ENCODE measurements around the gene MAPK12.

The MAPK12 gene

GRCh38 chr22:50261615-50262459, at the start of gene MAPK12:
TSS of gene MAPK12 (minus strand) at chr22:50261683. CDS start at chr22:50261509, 174 bp downstream.
- no peaks in the 10 kb centered on the region for H3K36me3 ChIP-seq (ENCODE audit: control insufficient read depth, insufficient read depth, low read length)
- H3K4me1 ChIP-seq (ENCODE audit: control insufficient read depth, insufficient read depth, low read length), result peaks cover under 1% of the 10 kb centered on the region
- H3K4me3 ChIP-seq (ENCODE audit: low read length), result peak within 1 kb of the TSS; percentile 32
- no peak within 1 kb of the TSS for H3K27ac ChIP-seq (ENCODE audit: low read depth, low read length)
- no peak within 1 kb of the TSS for H3K9ac ChIP-seq (ENCODE audit: low read length)
- peaks cover 29% of the 10 kb centered on the region for H3K27me3 ChIP-seq (ENCODE audit: control insufficient read depth, insufficient read depth, low read length)

DNA sequence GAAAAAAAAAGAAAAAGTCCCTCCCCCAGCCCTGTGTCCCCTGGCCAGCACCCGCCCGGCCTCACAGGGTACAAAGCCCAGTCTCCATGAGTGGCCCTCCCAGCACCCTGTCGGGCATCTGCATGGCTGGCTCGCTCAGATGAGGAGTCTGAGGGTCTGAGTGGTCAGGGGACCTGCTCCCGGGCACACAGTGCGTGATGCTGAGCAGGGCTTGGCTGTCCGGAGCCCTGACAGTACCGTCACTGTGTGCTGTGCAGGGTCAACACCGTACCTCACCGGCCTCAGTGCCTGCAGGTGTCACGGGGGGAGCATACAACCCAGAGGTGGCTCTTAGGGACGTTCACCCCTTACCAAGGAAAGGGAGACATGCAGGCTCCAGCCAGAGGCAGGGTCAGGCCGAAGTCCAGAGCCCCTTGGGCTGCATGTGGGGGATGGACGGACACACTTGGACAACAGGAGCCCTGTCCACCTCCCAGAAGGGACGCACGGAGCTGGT, 49.5 kb upstream of the MAPK12 start:
- Histone ChIP-seq H3K27ac (ENCODE audit: low read depth, low read length) (no peak overlapping the region), H3K4me1 (ENCODE audit: control insufficient read depth, insufficient read depth, low read length) (peaks cover 5% of the 10 kb centered on the region), H3K4me3 (ENCODE audit: low read length) (no peak overlapping the region), H3K36me3 (ENCODE audit: control insufficient read depth, insufficient read depth, low read length) (no peaks in the 10 kb centered on the region), H3K27me3 (ENCODE audit: control insufficient read depth, insufficient read depth, low read length) (no peaks in the 10 kb centered on the region), H3K9ac (ENCODE audit: low read length) (no peak overlapping the region)

- Histone ChIP-seq H3K4me3 (ENCODE audit: low read length) (no peak overlapping the region), H3K9ac (ENCODE audit: low read length) (no peak overlapping the region), H3K4me1 (ENCODE audit: control insufficient read depth, insufficient read depth, low read length) (peaks cover 9% of the 10 kb centered on the region), H3K27ac (ENCODE audit: low read depth, low read length) (no peak overlapping the region), H3K36me3 (ENCODE audit: control insufficient read depth, insufficient read depth, low read length) (no peaks in the 10 kb centered on the region), H3K27me3 (ENCODE audit: control insufficient read depth, insufficient read depth, low read length) (no peaks in the 10 kb centered on the region)
Measured at GRCh38 chr22:50310031-50310722, 48.7 kb upstream of the MAPK12 start.

DNA sequence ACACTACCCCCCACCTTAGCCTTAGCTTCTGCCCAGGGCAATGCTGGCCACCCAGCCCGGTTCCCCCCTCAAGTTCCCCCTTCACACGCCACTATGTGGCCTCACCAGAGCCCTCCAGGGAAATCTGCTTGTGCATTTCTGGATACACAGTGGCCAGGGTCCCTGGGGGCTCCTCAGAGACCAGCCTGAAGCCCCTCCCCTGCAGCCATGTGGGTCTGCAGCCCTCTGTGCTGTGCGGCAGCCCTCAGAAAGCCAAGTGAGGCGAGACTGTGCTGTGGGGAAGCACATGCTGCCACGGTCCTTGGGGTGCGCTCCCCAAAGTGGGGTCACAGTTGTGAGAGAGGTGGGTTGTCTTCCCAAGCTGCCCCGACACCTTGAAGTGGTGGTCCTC, 48.1 kb upstream of the MAPK12 start:
- H3K4me1 ChIP-seq (ENCODE audit: control insufficient read depth, insufficient read depth, low read length), result peaks cover 14% of the 10 kb centered on the region
- no peak overlapping the region for H3K9ac ChIP-seq (ENCODE audit: low read length)
- H3K4me3 ChIP-seq (ENCODE audit: low read length), result no peak overlapping the region
- no peaks in the 10 kb centered on the region for H3K36me3 ChIP-seq (ENCODE audit: control insufficient read depth, insufficient read depth, low read length)
- H3K27ac ChIP-seq (ENCODE audit: low read depth, low read length), result no peak overlapping the region
- no peaks in the 10 kb centered on the region for H3K27me3 ChIP-seq (ENCODE audit: control insufficient read depth, insufficient read depth, low read length)

- Histone ChIP-seq H3K9ac (ENCODE audit: low read length) (no peak overlapping the region), H3K4me1 (ENCODE audit: control insufficient read depth, insufficient read depth, low read length) (peaks cover 18% of the 10 kb centered on the region), H3K4me3 (ENCODE audit: low read length) (no peak overlapping the region), H3K36me3 (ENCODE audit: control insufficient read depth, insufficient read depth, low read length) (no peaks in the 10 kb centered on the region), H3K27ac (ENCODE audit: low read depth, low read length) (peak overlapping the region; percentile 83), H3K27me3 (ENCODE audit: control insufficient read depth, insufficient read depth, low read length) (no peaks in the 10 kb centered on the region)
Measured at GRCh38 chr22:50308986-50309600, 47.6 kb upstream of the MAPK12 start.

GRCh38 chr22:50308597-50308935, 47.1 kb upstream of the MAPK12 start:
- H3K4me1 ChIP-seq (ENCODE audit: control insufficient read depth, insufficient read depth, low read length), result peaks cover 23% of the 10 kb centered on the region
- H3K4me3 ChIP-seq (ENCODE audit: low read length), result no peak overlapping the region
- no peaks in the 10 kb centered on the region for H3K36me3 ChIP-seq (ENCODE audit: control insufficient read depth, insufficient read depth, low read length)
- H3K27ac ChIP-seq (ENCODE audit: low read depth, low read length), result peak overlapping the region; percentile 83
- no peak overlapping the region for H3K9ac ChIP-seq (ENCODE audit: low read length)
- no peaks in the 10 kb centered on the region for H3K27me3 ChIP-seq (ENCODE audit: control insufficient read depth, insufficient read depth, low read length)

GRCh38 chr22:50307890-50308596, 46.6 kb upstream of the MAPK12 start:
- no peaks in the 10 kb centered on the region for H3K27me3 ChIP-seq (ENCODE audit: control insufficient read depth, insufficient read depth, low read length)
- H3K4me3 ChIP-seq (ENCODE audit: low read length), result peak overlapping the region; percentile 21
- H3K36me3 ChIP-seq (ENCODE audit: control insufficient read depth, insufficient read depth, low read length), result no peaks in the 10 kb centered on the region
- peak overlapping the region; percentile 49 for H3K9ac ChIP-seq (ENCODE audit: low read length)
- H3K27ac ChIP-seq (ENCODE audit: low read depth, low read length), result peak overlapping the region; percentile 83
- peaks cover 28% of the 10 kb centered on the region for H3K4me1 ChIP-seq (ENCODE audit: control insufficient read depth, insufficient read depth, low read length)

DNA sequence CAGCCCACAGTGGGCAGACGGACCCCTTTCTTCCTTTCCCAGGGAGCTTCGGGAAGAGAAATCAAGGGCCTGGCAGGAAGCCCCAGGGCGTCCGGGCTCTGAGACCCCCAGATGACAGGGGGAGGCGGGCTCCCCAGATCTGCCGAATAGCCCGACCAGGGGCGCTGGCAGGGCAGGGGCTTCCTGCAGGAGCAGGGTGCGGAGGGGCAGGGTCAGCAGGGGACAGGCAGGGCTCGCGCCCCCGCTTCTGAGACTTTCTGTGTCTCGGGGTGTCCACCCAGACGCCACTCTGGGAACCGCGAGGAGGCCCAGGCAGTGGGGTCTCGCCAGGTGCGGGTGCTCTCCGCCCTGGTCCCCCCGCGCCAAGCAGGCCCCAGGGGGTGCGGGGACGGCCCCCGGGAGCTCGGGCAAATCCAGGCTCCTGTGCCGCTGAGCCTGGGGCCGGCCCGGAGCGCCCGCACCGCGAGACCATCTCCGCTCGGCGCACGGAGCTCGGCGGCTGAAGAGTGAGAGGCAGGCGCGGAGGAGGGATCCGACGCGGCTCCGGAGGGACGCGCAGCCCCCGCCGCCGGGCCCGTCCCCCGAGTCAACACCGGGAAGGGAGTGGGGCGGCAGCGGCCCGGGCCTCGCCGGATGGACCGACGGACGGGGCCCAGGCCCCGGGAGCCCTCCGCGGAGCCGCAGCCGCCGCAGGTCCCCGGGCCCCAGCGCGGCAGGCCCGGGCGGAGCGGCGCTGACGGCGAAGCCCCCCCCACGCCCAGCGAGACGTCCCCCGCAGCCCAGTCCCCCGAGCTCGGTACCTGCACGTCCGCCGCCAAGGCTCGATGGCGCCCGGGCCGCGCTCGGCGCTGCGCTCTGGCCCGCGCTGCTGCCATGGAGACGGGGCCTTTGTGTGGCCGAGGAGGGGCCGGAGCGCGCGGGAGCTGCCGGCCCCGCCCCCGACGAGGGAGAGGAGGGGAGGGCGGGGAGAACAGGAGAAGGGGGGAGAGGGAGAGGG, 45.6 kb upstream of the MAPK12 start, which contains the start of gene PLXNB2:
TSS of gene PLXNB2 (minus strand) at position 894 of the 997 bp plus-strand sequence. CDS start 17,062 bp downstream, outside the sequence.
- H3K27me3 ChIP-seq (ENCODE audit: control insufficient read depth, insufficient read depth, low read length), result no peaks in the 10 kb centered on the region
- H3K4me1 ChIP-seq (ENCODE audit: control insufficient read depth, insufficient read depth, low read length), result peaks cover 37% of the 10 kb centered on the region
- peak within 1 kb of the TSS; percentile 84 for H3K4me3 ChIP-seq (ENCODE audit: low read length)
- no peaks in the 10 kb centered on the region for H3K36me3 ChIP-seq (ENCODE audit: control insufficient read depth, insufficient read depth, low read length)
- H3K9ac ChIP-seq (ENCODE audit: low read length), result peak within 1 kb of the TSS; percentile 50
- peak within 1 kb of the TSS; percentile 94 for H3K27ac ChIP-seq (ENCODE audit: low read depth, low read length)

DNA sequence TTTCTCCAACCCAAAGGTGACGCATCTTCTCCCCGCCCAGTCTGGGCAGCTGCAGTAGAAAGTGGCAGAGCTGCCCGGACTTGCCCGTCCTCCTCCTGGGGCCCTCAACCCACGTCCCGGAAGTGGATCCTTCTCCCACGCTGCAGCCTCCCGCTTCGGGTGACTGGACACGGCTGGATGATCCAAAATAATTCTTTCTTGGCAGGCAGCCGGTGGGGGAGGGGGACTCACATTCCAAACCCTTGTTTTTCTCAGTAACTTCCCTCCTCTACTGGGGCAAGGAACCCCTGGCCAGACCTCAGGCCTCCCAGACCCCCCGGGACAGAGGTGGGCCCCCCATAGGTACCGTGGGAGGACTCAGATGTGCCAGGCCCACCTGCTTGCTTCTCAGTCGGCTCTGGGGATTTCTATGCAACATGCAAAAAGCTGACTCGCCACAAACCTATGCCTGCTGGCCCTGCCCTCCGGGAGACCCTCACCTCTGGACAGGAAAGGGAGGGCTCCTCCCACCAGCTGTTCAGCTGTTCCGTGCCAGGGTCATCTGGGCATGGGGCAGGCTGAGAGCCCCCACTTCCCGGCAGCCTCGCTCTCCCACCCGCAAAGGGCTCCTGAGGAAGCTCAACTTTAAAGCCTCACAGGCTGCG, 44.6 kb upstream of the MAPK12 start:
- Histone ChIP-seq H3K4me1 (ENCODE audit: control insufficient read depth, insufficient read depth, low read length) (peaks cover 41% of the 10 kb centered on the region), H3K36me3 (ENCODE audit: control insufficient read depth, insufficient read depth, low read length) (no peaks in the 10 kb centered on the region), H3K9ac (ENCODE audit: low read length) (peak overlapping the region; percentile 50), H3K27me3 (ENCODE audit: control insufficient read depth, insufficient read depth, low read length) (no peaks in the 10 kb centered on the region), H3K4me3 (ENCODE audit: low read length) (peak overlapping the region; percentile 84), H3K27ac (ENCODE audit: low read depth, low read length) (peak overlapping the region; percentile 94)

DNA sequence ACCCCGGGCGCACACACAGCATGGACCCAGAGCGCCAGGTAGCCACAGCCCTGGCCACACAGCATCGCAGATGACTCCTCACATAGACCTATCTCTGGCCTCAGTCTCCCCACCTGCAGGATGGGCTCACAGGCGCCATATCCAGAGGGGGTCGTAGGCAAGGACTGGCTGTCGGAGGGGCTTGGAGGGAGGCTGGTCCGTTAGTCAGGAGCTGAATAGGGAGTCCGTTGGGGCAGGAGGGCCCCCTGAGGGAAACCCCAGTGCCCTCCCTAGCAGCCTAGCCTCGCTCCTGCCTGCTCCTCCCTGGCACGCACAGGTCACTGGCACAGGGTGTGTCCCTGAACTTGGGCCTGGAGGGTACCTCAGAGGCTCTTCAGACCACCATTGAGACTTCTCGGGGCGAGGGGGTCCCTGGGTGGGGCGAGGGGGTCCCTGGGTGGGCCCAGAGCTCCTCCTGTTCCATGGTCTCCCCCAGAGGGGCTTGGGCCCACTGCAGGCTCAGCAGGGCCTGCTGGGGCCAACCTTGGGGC, 44.0 kb upstream of the MAPK12 start:
- Histone ChIP-seq H3K4me1 (ENCODE audit: control insufficient read depth, insufficient read depth, low read length) (peaks cover 47% of the 10 kb centered on the region), H3K4me3 (ENCODE audit: low read length) (peak overlapping the region; percentile 84), H3K9ac (ENCODE audit: low read length) (peak overlapping the region; percentile 64), H3K27me3 (ENCODE audit: control insufficient read depth, insufficient read depth, low read length) (no peaks in the 10 kb centered on the region), H3K36me3 (ENCODE audit: control insufficient read depth, insufficient read depth, low read length) (no peaks in the 10 kb centered on the region), H3K27ac (ENCODE audit: low read depth, low read length) (peak overlapping the region; percentile 94)

All from rectal smooth muscle tissue (tissue), 1 donor.